Hindlimb muscle (tissue), 1 donor: ENCODE measurements around the gene ATOSB. TPM values are rescaled to one million over a fixed set of nuclear protein-coding genes. Genes with fewer than 3 reads are reported as not detected.

Experiments used
- DNase-seq: peaks from one replicate; pipeline ENCODE4 v3.0.0-alpha.2; 2013
- polyA plus RNA-seq: library from polyadenylated mRNA; unstranded; fragments of 120-200 nt; gene quantifications from one replicate; pipeline ENCODE4 v1.2.1, GENCODE V29; 2013; ENCODE audit not compliant: insufficient read length

The ATOSB gene
- polyA plus RNA-seq, 1 donor: 12.7 TPM

DNA sequence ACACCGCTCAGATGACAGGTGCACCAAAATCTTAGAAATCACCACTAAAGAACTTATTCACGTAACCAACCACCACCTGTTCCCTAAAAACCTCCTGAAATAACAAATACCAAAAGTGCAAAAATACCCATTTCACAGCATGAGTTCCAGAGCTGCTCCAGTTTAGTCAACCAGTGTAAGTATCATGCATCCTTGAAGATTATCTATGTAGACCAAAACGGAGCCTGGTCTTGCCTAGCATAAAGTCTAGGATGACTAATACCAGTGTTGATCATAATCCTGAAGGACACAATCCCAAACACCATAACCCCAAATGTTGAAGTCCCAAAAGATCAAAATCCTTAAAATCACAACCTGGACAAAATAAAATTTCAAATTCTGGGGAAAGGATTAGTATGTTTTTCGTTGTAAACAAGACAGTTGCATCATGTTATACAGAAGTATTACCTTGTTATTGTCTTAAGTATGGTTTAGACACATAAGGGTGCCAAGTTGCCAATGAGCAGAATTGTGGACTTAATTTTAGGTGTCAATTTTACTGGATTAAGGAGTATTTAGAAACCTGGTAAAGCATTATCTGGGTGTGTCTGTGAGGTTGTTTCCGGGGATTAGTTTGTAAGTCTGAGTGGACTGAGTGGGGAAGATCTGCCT is 61.4 kb downstream of the ATOSB start:
- no peak for DNase-seq

Other genes with a start within 250 kb of the ATOSB start
- gene PHF24, start 157.6 kb downstream of the ATOSB start, polyA plus RNA-seq: 0.23 TPM
- gene DNAJB5, start 126.1 kb downstream of the ATOSB start, polyA plus RNA-seq: 38.8 TPM
- gene VCP, start 43.2 kb downstream of the ATOSB start, polyA plus RNA-seq: 187 TPM
- 23.8 TPM for gene FANCG, start 35.9 kb downstream of the ATOSB start, polyA plus RNA-seq
- gene PIGO, start 19.3 kb downstream of the ATOSB start, polyA plus RNA-seq: 14.6 TPM
- gene STOML2, start 12.7 kb downstream of the ATOSB start, polyA plus RNA-seq: 66.7 TPM
- gene UNC13B, start 46.1 kb upstream of the ATOSB start, polyA plus RNA-seq: 24.1 TPM